ENCODE data around the gene TRAPPC14. TPM values are rescaled to one million over a fixed set of nuclear protein-coding genes. Genes with fewer than 3 reads are reported as not detected.

TRAPPC14 gene
- total RNA-seq, 4 donors from 2014 or later: 9.3 to 20.2 (median 13.1) TPM

- TF ChIP-seq POLR2A (IDR thresholded peaks at IDR 0.05): no peak
- no peak for TF ChIP-seq CTCF (IDR thresholded peaks at IDR 0.05)
- Histone ChIP-seq H3K27me3 (no peaks in the 10 kb centered on the region), H3K27ac (peak overlapping the region; percentile 82 to 93 (median 90)), H3K9me3 (no peaks in the 10 kb centered on the region), H3K36me3 (peaks cover 14 to 54% (median 22%) of the 10 kb centered on the region in 3 donors), H3K4me1 (peaks cover 15 to 67% (median 28%) of the 10 kb centered on the region in 3 donors), H3K4me3 (peak overlapping the region in 1 of 4 donors; percentile 98)
- no peak for DNase-seq
- 70 to 80% methylated on average over 2 to 13 of the region's 16 CpGs for WGBS, 2 donors
- intact Hi-C loops (cut with DNase I): no loop called here
Measured at GRCh38 chr7:100156331-100157068, 2.0 kb downstream of the TRAPPC14 start.

GRCh38 chr7:100155553-100156317 is 2.8 kb downstream of the TRAPPC14 start:
- H3K27me3 ChIP-seq: no peaks in the 10 kb centered on the region
- peaks cover 15 to 74% (median 29%) of the 10 kb centered on the region in 3 donors for H3K4me1 ChIP-seq
- H3K27ac ChIP-seq: no peak overlapping the region
- TF ChIP-seq POLR2A (IDR thresholded peaks at IDR 0.05) (no peak), CTCF (IDR thresholded peaks at IDR 0.05) (no peak)
- no peak overlapping the region for H3K4me3 ChIP-seq
- no peak for DNase-seq
- no peaks in the 10 kb centered on the region for H3K9me3 ChIP-seq
- intact Hi-C loops (cut with DNase I): no loop called here
- peaks cover 14 to 61% (median 22%) of the 10 kb centered on the region in 3 donors for H3K36me3 ChIP-seq
- 80 to 92% methylated on average over 11 to 15 of the region's 20 CpGs for WGBS, 2 donors

- Histone ChIP-seq H3K36me3 (peaks cover 14 to 61% (median 22%) of the 10 kb centered on the region in 3 donors), H3K4me1 (peaks cover 15 to 83% (median 38%) of the 10 kb centered on the region in 3 donors), H3K27ac (peak overlapping the region in 1 of 4 donors; percentile 21), H3K9me3 (no peaks in the 10 kb centered on the region), H3K27me3 (no peaks in the 10 kb centered on the region), H3K4me3 (no peak overlapping the region)
- 27 to 63% methylated on average over 2 to 5 of the region's 30 CpGs for WGBS, 2 donors
- no peak for TF ChIP-seq CTCF (IDR thresholded peaks at IDR 0.05)
- TF ChIP-seq POLR2A (IDR thresholded peaks at IDR 0.05): no peak
- intact Hi-C loops (cut with DNase I): no loop called here
- no peak for DNase-seq
Measured at GRCh38 chr7:100154651-100155491, 3.7 kb downstream of the TRAPPC14 start.

GRCh38 chr7:100153708-100154535 is 4.6 kb downstream of the TRAPPC14 start:
- no peaks in the 10 kb centered on the region for H3K9me3 ChIP-seq
- no peak overlapping the region for H3K27ac ChIP-seq
- H3K4me1 ChIP-seq: peaks cover 15 to 87% (median 39%) of the 10 kb centered on the region in 3 donors
- peaks cover 14 to 61% (median 22%) of the 10 kb centered on the region in 3 donors for H3K36me3 ChIP-seq
- no peak overlapping the region for H3K4me3 ChIP-seq
- DNase-seq: no peak
- intact Hi-C loops (cut with DNase I): no loop called here
- TF ChIP-seq POLR2A (IDR thresholded peaks at IDR 0.05) (no peak), CTCF (IDR thresholded peaks at IDR 0.05) (no peak)
- no peaks in the 10 kb centered on the region for H3K27me3 ChIP-seq
- 46 to 64% methylated on average over 3 to 7 of the region's 16 CpGs for WGBS, 2 donors
